LHCN-M2 (cell line): ENCODE data around the gene OSBPL1A. TPM values are rescaled to one million over a fixed set of nuclear protein-coding genes. Genes with fewer than 3 reads are reported as not detected.

Source experiments
- DNase-seq: peaks from one replicate; pipeline ENCODE4 v3.0.0-alpha.2; 2012; ENCODE audit warnings: low read depth
- total RNA-seq: library from RNA; depleted of rRNA; stranded (reverse); fragments of >200 nt; gene quantifications from 2 replicates; pipeline ENCODE4 v1.2.3, GENCODE V29; 2014

The OSBPL1A gene
- total RNA-seq, 1 experiment from 2014 or later = 19.2 TPM

DNA sequence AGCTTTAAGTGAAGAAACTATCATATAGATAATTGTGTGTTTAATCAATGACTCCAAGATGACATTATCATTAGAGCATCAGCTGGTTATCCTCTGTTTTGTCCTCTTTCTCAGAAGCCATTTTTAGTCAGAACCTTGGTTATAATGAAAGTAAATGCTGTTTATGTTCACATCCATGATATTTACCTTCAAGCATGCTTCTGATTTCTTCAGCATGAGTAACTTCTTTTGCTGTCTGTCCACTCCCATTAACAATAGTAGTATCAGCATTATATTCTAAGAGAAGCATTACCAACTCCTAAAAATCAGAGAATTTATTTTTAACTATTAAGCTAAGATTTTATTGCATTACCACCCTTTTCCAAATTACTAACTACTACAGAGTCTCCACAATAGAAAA is 56.3 kb downstream of the OSBPL1A start:
- no peak for DNase-seq

DNA sequence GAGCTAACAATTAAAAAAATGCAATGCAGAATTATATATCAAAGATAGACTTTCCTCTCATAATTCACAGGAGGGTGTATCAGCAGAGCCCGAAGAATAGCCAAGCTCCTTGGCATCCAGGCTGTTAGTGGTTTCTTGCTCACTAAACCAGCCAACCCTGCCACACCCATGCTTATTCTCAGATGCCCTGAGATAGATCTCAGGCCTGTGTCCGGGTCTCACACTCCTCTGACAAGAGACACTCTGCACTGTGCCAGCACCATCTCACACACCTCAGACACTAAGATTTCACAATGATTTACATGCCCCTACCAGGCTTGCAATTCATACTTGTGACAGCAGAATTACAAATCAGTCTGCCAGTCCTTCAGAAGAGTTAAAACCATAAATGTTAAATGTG is 64.5 kb downstream of the OSBPL1A start:
- no peak for DNase-seq

- peak; percentile 17 for DNase-seq
Measured at GRCh38 chr18:24326211-24326610, 71.4 kb downstream of the OSBPL1A start.

- DNase-seq = peak; percentile 36
Measured at GRCh38 chr18:24322584-24323136, 75.0 kb downstream of the OSBPL1A start.

DNA sequence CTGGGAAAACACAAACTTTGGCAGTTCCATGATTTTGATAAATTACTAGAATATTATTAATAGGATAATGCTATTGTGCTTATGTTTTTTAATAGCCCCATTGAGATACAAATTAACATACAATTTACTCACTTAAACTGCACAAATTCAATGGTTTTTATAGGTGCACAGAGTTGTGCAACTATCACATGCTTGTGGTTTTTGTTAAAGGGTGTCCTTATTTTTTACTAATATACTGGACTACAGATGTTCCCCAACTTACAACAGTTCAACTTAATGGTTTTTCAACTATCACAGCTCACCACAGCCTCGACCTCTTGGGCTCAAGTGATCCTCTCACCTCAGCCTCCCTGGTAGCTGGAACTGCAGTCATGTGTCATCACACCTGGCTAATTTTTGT is 76.6 kb downstream of the OSBPL1A start:
- DNase-seq = no peak

DNA sequence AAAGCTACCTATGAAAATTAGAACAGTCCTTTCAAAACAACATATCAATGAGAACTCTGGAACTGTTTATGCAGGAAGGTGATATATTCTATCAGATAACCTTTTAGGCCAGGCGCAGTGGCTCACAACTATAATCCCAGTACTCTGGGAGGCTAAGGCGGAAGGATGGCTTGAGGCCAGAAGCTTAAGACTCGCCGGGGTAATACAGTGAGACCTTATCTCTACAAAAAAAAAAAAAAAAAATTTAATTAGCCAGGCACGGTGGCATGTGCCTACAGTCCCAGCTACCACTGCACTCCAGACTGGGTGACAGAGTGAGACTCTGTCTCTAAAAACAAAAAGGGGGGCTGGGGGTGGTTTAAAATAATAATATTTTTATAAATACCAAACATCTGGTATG is 77.9 kb downstream of the OSBPL1A start:
- DNase-seq = no peak

- no peak for DNase-seq
Measured at GRCh38 chr18:24317370-24317769, 80.3 kb downstream of the OSBPL1A start.

GRCh38 chr18:24315170-24315569 is 82.5 kb downstream of the OSBPL1A start:
- no peak for DNase-seq

GRCh38 chr18:24306201-24306600 is 91.4 kb downstream of the OSBPL1A start:
- DNase-seq = no peak

DNA sequence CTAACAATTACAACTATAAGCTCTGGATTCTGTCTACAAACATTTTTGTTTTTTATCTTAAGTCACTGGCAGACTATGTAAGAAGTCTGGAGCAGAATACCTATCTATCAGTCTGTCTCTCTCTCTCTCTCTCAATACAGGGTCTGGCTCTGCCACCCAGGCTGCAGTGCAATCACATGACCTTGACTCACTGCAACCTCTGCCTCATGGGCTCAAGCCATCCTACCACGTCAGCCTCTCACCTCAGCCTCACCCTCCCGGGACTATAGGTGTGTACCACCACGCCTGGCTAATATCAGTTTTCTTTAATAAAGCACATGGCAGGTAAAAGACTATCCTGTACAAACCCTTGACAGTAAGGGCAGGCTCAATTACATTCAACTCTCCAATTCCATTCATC is 96.9 kb downstream of the OSBPL1A start:
- no peak for DNase-seq

- DNase-seq = no peak
Measured at GRCh38 chr18:24296276-24296675, 101.3 kb downstream of the OSBPL1A start.

GRCh38 chr18:24293254-24293653 is 104.4 kb downstream of the OSBPL1A start:
- DNase-seq = no peak

DNA sequence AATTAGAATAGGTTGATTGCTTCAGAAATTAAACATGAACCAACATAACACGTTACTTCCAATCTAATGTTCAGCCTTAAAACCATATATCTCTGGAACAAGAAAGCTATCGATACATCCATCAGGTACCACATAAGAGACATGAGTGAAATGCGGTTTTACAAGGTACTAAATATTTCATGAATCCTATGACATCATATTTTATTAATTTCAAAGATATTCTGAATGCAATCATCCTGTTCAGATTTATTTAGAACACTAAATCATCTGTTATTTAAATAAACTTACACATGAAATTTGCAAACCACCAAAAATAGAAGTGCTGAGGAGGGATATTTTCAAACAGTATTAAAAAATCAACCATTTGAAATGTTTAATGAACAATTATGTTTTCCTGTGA is 119.0 kb downstream of the OSBPL1A start:
- no peak for DNase-seq

DNA sequence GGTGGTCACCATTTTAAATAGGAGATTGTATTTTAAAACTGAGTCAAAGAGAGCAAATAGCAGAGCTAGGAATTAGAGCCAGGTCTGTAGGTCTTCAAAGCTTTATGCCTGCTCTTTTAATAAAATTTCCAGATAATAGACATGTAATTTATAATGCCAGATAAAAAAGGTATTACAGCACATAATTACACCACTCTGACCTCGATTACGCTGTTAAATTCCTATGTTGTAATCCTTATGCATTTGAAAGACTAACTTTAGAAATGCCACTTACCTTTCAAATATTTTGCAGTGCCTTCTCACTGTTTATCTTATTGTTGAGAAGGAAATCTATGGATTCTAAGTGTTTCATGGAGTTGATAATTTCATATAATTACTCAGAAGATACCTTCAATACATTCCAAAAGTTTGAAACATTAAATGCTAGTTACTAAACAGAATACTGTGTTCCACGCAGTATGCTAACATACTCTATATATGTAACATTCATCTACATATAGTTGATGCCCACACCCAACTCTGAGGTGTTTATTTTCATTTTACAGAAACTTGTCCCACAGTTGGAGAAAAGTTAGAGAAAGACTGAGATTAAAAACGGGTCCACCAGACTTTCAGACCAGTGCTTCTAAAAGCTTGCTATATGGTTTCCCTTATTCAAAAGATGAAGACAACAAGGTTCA is 120.0 kb downstream of the OSBPL1A start:
- no peak for DNase-seq

DNA sequence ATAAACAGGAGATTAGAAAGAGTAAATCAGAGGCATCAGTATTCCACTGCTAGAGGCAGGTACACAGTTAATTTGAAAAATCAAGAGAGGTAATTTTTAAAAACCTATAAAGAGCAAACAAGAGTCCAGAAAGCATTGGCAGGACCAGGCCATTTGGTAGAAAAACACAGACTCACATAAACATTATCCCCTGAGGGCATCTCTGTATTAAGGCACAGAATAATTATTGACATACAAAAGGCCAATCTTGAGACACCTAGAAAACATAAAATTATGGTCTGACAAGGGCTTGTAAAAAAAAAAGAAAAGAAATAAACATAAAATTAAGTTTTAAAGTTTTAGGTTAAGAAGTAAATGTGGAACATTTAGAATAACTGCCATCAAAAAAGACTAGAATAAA is 120.6 kb downstream of the OSBPL1A start:
- no peak for DNase-seq

DNA sequence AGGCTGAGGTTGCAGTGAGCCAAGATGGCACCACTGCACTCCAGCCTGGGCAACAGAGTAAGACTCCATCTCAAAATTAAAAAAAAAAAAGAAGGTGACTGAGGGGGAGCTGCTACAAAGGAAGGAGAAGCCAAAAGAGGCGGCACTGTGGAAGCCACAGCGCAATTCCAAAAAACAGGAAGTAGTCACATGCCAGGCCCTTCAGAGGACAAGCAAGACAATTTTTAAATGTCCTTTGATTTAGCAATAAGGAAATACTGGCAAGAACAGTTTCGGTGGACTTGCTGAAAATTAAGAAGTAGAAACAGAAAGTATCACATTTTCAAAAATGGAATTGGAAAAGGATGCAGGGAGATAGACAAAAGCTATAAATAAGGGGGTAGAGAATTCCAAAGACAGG is 122.8 kb downstream of the OSBPL1A start:
- DNase-seq = no peak

- no peak for DNase-seq
Measured at GRCh38 chr18:24273596-24273995, 124.0 kb downstream of the OSBPL1A start.

DNA sequence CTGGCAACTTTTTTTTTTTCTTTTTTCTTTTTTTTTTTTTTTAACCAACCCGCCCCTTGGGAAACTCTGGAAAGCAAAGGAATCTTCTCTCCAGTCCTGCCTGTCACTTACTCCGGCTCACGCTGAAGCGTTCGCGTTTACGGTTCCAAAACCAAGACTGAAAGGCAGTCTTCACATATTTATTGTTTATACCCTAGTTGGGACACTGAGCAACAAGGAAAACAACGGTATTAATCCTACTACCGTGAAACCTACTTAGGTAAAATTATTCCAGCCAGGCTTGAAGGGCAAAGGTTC is 125.4 kb downstream of the OSBPL1A start:
- peak; percentile 76 for DNase-seq

GRCh38 chr18:24271381-24272228 is 126.0 kb downstream of the OSBPL1A start:
- DNase-seq = peak; percentile 46

GRCh38 chr18:24270937-24271380 is 126.7 kb downstream of the OSBPL1A start:
- DNase-seq = peak; percentile 57

DNA sequence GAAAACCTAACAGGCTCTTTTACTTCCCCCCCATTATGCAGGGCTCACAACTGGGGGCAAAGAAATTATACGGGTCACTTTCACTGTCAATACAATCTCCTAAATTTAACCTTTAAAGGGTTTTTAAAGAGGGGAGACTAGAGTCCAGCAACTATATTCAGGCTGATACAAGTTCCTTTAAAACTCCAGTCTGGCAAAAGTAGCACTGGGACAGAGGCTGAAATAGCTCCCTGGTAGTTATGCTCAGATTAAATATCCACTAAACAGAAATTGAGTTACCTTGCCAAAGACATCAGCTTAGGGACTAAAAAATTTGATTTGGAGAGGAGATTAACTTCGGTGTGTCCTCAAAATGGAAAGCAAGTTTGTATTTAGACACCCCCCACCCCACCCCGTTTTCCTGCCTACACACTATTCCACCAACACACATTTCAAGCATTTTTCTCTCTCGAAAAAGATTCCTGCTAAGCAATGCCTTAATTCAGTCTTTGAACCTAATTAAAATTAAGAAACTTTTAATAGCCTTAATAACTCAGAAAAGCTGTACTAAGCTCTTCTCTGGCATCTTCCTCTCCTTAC is 127.2 kb downstream of the OSBPL1A start:
- no peak for DNase-seq

GRCh38 chr18:24268784-24269550 is 128.7 kb downstream of the OSBPL1A start:
- DNase-seq = no peak
